K562 (cell line): ENCODE results near the gene ERAL1. TPM values are rescaled to one million over a fixed set of nuclear protein-coding genes. Genes with fewer than 3 reads are reported as not detected.
A peak's percentile ranks its signal among the peaks of the same experiment; 100 is the strongest.

Experiments used
- BACH1 ChIP-seq: fragments of 200-800 bp; sonication (Bioruptor generic); IDR thresholded peaks from 2 replicates; pipeline ENCODE4 v1.6.1; 2016; ENCODE audit warnings: missing genetic modification characterization, missing compliant biosample characterization
- DNMT1 ChIP-seq: fragments of 450-650 bp; IDR thresholded peaks from 2 replicates; pipeline ENCODE4 v1.6.1; 2016; ENCODE audit warnings: antibody characterized with exemption, mild to moderate bottlenecking
- EHMT2 ChIP-seq: fragments of 450-650 bp; IDR thresholded peaks from 2 replicates; pipeline ENCODE4 v1.6.1; 2018; ENCODE audit warnings: antibody characterized with exemption
- ELF4 ChIP-seq: fragments of 450-650 bp; formaldehyde crosslinking; IDR thresholded peaks from 2 replicates; pipeline ENCODE4 v1.4.0; 2022; ENCODE audit warnings: missing genetic modification characterization
- ELK1 ChIP-seq: sonication (generic); formaldehyde crosslinking; IDR thresholded peaks from 2 replicates; pipeline ENCODE4 v1.8.1; 2022; ENCODE audit warnings: missing genetic modification reagents
- GATAD2A ChIP-seq: fragments of 450-650 bp; IDR thresholded peaks from 2 replicates; pipeline ENCODE4 v1.6.1; 2017
- HINFP ChIP-seq: fragments of 450-650 bp; conservative IDR thresholded peaks from 2 replicates; pipeline ENCODE4 v1.6.1; 2016; ENCODE audit warnings: missing genetic modification characterization, low read depth, mild to moderate bottlenecking, control low read depth, missing compliant biosample characterization
- HOXB6 ChIP-seq: fragments of 250-450 bp; sonication (Bioruptor Pico); IDR thresholded peaks from 2 replicates; pipeline ENCODE4 v1.5.1; 2022; ENCODE audit warnings: mild to moderate bottlenecking, borderline replicate concordance
- IFI16 ChIP-seq: fragments of 250-450 bp; sonication (Bioruptor Pico); IDR thresholded peaks from 2 replicates; pipeline ENCODE4 v2.1.2; 2022; ENCODE audit warnings: mild to moderate bottlenecking, inconsistent platforms
- PML ChIP-seq: IDR thresholded peaks from 2 replicates; pipeline ENCODE4 v1.6.1; 2012; ENCODE audit warnings: low read length, inconsistent platforms
- PTRF ChIP-seq: fragments of 450-650 bp; IDR thresholded peaks from 2 replicates; pipeline ENCODE4 v1.6.1; 2016; ENCODE audit warnings: mild to moderate bottlenecking, missing genetic modification characterization, missing compliant biosample characterization
- SMAD3 ChIP-seq: fragments of 450-650 bp; formaldehyde crosslinking; conservative IDR thresholded peaks from 2 replicates; pipeline ENCODE4 v1.4.0; 2020; ENCODE audit warnings: mild to moderate bottlenecking
- SP2 ChIP-seq: IDR thresholded peaks from 2 replicates; pipeline ENCODE4 v1.6.1; 2011; ENCODE audit warnings: mild to moderate bottlenecking, low read depth, low read length, moderate library complexity; ENCODE audit not compliant: poor library complexity, severe bottlenecking; ENCODE audit errors: extremely low read depth
- SRSF1 ChIP-seq: fragments of 200-400 bp; formaldehyde crosslinking; IDR thresholded peaks from 2 replicates; pipeline ENCODE4 v1.6.1; 2017; ENCODE audit warnings: mild to moderate bottlenecking, low read depth, low read length, moderate library complexity
- XRCC3 ChIP-seq: fragments of 450-650 bp; IDR thresholded peaks from 2 replicates; pipeline ENCODE4 v1.6.1; 2017; ENCODE audit warnings: mild to moderate bottlenecking, moderate library complexity
- ZMIZ1 ChIP-seq, 2 experiments: fragments of 150-350 bp in 1 of 2; IDR thresholded peaks; 2 replicates each; pipeline ENCODE4 v1.6.1; 2012 to 2016; ENCODE audit warnings: low read depth in 2 of 2, low read length in 2 of 2, mild to moderate bottlenecking in 1 of 2, moderate library complexity in 1 of 2
- ZNF146 ChIP-seq: IDR thresholded peaks from one replicate; pipeline ENCODE4 v1.6.1; 2018; ENCODE audit warnings: missing compliant biosample characterization; ENCODE audit not compliant: unreplicated experiment
- ZNF263 ChIP-seq: sonication (generic); formaldehyde crosslinking; IDR thresholded peaks from 2 replicates; pipeline ENCODE4 v1.8.0; 2022; ENCODE audit warnings: mild to moderate bottlenecking, missing genetic modification reagents, borderline replicate concordance
- ZNF395 ChIP-seq: fragments of 200-800 bp; sonication (Bioruptor generic); IDR thresholded peaks from 2 replicates; pipeline ENCODE4 v1.6.1; 2017; ENCODE audit warnings: missing genetic modification characterization, missing compliant biosample characterization
- ZNF780A ChIP-seq: fragments of 250-450 bp; sonication (Bioruptor Pico); IDR thresholded peaks from 2 replicates; pipeline ENCODE4 v1.5.0; 2021; ENCODE audit warnings: mild to moderate bottlenecking
- ZNF785 ChIP-seq: fragments of 250-450 bp; sonication (Bioruptor Pico); IDR thresholded peaks from 2 replicates; pipeline ENCODE4 v1.4.0; 2020; ENCODE audit warnings: mild to moderate bottlenecking
- ZZZ3 ChIP-seq: fragments of 450-650 bp; IDR thresholded peaks from 2 replicates; pipeline ENCODE4 v1.6.1; 2016; ENCODE audit warnings: antibody characterized with exemption, mild to moderate bottlenecking, moderate library complexity
- polyA plus RNA-seq, 8 experiments: library from polyadenylated mRNA; depleted of rRNA in 4 of 8; stranded (reverse) in 5 of 8; unstranded in 3 of 8; fragments of >200 nt; fragmentation: Nextera tagmentation in 2 of 8; fragmentation: Illumina TruSeq in 1 of 8; extraction: Ambion mirVana in 2 of 8; extraction: Trizol in 1 of 8; gene quantifications; 2 replicates each; pipeline versions ENCODE4 v1.2.1 to v1.2.3, GENCODE V29; 2011 to 2014; ENCODE audit warnings: inconsistent platforms in 1 of 8, missing spikeins in 1 of 8
- total RNA-seq, 7 experiments: library from RNA; depleted of rRNA in 6 of 7; stranded (reverse); fragments of >200 nt in 6 of 7; fragmentation: Illumina TruSeq in 2 of 7; extraction: Trizol in 2 of 7; gene quantifications; 2 replicates each; pipeline versions ENCODE4 v1.2.1 to v1.2.3, GENCODE V29; 2011 to 2021; ENCODE audit warnings: low replicate concordance in 1 of 7

ERAL1 gene
- total and polyA plus RNA-seq, 9 of the 15 experiments (the other 6 are each of a cell fraction or from before 2014, with no cell fraction given) = 37.5 to 351 (median 106) TPM

GRCh38 chr17:28842282-28843012 is 12.4 kb upstream of the ERAL1 start, which contains the start of gene FAM222B (continued):
- TF ChIP-seq ELK1 (CRISPR knock-in tag) (no peak), ZZZ3 (no peak), PTRF (tag) (no peak), DNMT1 (no peak), SMAD3 (CRISPR knock-in tag) (peak; percentile 62; the same call in 1 of the 2 replicates), IFI16 (CRISPR knock-in tag) (no peak), XRCC3 (no peak), ZNF780A (CRISPR knock-in tag) (no peak), ZNF395 (no peak), HOXB6 (CRISPR knock-in tag) (no peak), GATAD2A (no peak; the same call in 1 of the 2 replicates), HINFP (tag) (no peak), ZMIZ1 (IDR thresholded peaks at IDR 0.05; ENCODE audit: low read depth in 2 of 2, low read length in 2 of 2) (peak in 1 of 2 experiments; percentile 33; a peak in 1 of 4 replicates), ELF4 (peak; percentile 93), SP2 (no peak), EHMT2 (no peak), BACH1 (tag) (no peak), SRSF1 (no peak), ZNF263 (CRISPR knock-in tag) (peak; percentile 41; the same call in 1 of the 2 replicates), PML (peak; percentile 57), ZNF785 (CRISPR knock-in tag) (no peak), ZNF146 (CRISPR knock-in tag) (no peak)
